Inflammatory macrophage (primary cell): Measurements from ENCODE around the gene COL28A1.

Experiments used
- DNase-seq, 2 donors: peaks; one replicate each; pipeline ENCODE4 v3.0.0-alpha.2; 2020 to 2022

The COL28A1 gene

GRCh38 chr7:7330997-7331396 lies 204.7 kb downstream of the COL28A1 start:
- DNase-seq = no peak

DNA sequence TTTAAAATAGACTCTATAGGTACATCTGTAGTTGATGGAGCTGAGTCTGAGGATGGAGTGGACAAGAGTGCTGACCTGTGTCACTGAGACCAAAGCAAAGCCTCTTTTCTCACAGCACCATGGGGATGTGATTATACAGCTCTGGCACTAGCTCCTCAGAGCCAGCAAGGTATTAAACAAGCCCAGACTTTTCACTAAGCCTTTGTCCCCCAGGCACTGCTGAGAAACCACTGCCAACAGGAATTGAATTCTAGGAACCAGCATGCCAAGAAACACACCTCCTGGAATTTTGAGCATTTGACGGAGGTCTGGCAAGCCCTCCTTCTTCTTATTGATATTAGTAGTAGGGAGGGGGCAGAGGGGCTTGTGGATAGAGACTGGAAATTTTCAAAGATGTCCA lies 206.3 kb downstream of the COL28A1 start:
- no peak for DNase-seq

- DNase-seq = no peak
These were observed 208.2 kb downstream of the COL28A1 start for GRCh38 chr7:7327423-7327822.

- no peak for DNase-seq
These were observed 211.0 kb downstream of the COL28A1 start for GRCh38 chr7:7324698-7325097.

DNA sequence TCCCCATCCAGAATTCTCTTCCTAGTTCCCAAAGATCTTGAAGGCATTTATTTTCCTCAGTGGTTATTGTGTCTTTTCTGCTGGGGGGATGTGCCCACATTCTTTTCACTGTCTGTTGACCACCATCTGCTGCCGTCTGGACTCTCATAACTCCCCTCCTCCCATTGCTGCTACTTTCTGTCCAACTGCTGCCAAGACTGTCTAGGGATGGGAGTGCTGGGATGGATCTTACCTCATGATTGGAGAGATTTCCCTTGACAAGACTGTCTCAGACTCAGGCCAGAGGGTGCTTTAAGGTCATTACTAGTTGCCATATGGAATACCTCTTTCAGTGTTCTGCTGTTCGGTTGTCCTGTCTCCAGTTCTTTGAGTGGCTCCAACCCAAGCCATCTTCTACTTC lies 211.8 kb downstream of the COL28A1 start:
- no peak for DNase-seq

- no peak for DNase-seq
These were observed 212.3 kb downstream of the COL28A1 start for GRCh38 chr7:7323352-7323751.

DNA sequence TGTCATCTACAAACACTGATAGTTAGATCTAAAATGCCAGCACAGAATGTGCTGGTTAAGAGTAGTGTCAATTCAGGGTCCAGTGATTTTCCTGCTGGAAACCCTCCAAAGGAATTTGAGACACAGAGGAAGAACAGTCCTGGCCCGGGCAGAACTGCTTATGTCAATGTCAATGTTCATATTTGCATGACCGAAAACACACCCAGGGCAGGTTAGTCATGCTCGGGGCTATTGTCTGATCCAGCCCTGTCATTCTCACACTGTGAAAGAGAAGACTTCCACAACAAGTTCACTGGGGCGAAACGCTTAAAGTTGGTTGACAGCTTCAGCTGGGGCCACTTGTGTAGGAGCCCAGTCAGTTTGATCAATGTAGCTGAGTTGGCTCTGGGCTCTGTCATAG lies 214.0 kb downstream of the COL28A1 start:
- DNase-seq = no peak

DNA sequence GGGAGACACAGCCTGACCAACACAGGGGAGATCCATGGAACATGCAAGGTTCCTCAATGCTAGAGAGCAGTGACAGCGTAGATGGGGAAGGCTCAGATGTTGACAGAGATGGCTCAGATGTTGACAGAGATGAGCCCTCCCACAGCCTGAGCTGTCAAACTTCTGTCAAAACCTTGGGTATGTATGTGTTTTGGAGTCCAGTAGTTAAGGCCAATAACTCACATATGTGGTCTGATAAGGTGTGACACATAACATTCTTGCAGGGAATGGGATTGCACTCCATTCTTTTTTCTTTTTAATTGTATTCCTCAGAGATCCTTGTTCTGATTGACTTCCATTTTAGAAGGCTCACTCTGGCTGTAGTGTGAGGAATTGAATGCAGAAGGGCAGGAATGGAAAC lies 217.1 kb downstream of the COL28A1 start:
- DNase-seq = peak; percentile 39 to 57

DNA sequence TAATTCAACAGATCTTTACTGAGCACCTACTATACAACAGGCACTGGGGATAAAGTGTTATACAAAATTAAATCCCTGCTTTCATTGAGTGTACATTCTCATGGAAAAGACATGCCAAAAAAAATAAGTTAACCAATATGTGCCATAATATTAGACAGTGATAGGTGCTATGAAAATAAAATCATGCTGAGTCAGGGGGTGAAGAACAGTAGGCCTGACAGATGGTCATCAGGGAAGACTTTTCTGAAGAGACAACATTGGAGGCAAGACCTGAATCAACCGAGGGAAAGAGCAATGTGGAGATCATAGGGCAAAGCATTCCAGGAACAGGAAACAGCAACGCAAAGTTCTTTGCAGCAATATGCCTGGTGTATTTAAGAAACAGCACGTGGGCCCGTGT lies 217.8 kb downstream of the COL28A1 start:
- no peak for DNase-seq

DNA sequence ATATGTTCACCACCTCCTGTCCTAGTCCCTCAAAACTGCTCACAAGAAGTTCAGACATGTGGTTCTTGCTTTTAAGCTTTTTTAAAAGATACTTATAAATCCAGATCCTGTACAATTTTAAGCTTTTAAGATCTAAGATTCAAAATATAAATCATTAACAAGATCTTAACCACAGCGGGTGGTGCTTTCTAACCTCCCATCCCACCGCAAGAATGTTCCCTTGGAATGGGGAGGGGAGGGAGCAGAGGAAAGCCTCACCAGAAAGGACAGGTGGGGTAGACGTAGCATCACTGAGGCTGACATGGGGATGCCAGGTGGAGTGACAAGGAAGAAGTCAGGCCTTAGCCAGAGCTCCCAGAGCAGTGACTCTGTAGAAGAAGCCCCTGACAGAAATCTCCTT lies 219.8 kb downstream of the COL28A1 start:
- no peak for DNase-seq

DNA sequence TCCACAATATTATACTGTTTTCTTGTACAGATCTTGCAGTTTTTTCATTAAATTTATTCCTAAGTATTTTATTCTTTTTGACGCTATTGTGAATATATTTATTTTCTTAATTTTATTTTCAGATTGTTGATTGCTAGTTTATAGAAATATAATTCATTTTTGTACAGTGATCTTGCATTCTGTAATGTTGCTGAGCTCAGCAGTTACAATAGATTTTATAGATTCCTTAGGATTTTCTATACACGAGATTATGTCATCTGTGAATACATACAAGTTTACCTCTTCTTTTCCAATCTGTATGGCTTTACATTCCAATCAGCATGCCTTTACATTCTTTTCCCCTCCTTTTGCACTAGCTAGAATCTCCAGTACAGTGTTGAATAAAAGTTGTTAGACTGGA lies 223.3 kb downstream of the COL28A1 start:
- no peak for DNase-seq

- no peak for DNase-seq
These were observed 224.7 kb downstream of the COL28A1 start for GRCh38 chr7:7311001-7311400.

GRCh38 chr7:7309203-7309602 lies 226.5 kb downstream of the COL28A1 start:
- no peak for DNase-seq
